Measurements from ENCODE around the gene TMEM116. TPM values are rescaled to one million over a fixed set of nuclear protein-coding genes. Genes with fewer than 3 reads are reported as not detected.
"Not testable (repeated sequence)": the region's sequence is repeated elsewhere in the genome, so short reads cannot be mapped to it uniquely, and the experiment has no call there.

Gene TMEM116
- total RNA-seq, result 10 to 100 TPM; 31.2 to 54.1 (median 40.7) TPM
- polyA plus RNA-seq, result 10 to 100 TPM; 13.3 to 33.7 TPM
- long read RNA-seq, donor 1, partial matches to known transcripts, result 2 of 19 reads
- long read RNA-seq, donor 1, other reads (novel, unspliced or antisense), result 16 of 19 reads
- long read RNA-seq, donor 2, partial matches to known transcripts, result 1 of 14 reads
- long read RNA-seq, donor 2, other reads (novel, unspliced or antisense), result 12 of 14 reads
- long read RNA-seq, donor 3, partial matches to known transcripts, result 8 of 53 reads
- long read RNA-seq, donor 3, other reads (novel, unspliced or antisense), result 44 of 53 reads

- Histone ChIP-seq H3K27me3 (no peaks in the 10 kb centered on the region), H3K27ac (peak within 1 kb of the TSS; percentile 92 to 98 (median 95)), H3K36me3 (peaks cover 0 to 19% (median 3%) of the 10 kb centered on the region in 9 donors), H3K4me3 (peak within 1 kb of the TSS; percentile 73 to 99 (median 90)), H3K9me3 (peaks cover 0 to 3% (median 0%) of the 10 kb centered on the region in 11 donors), H3K4me1 (peaks cover 2 to 48% (median 27%) of the 10 kb centered on the region in 9 donors)
- DNase-seq (peak; percentile 99 to 100), ATAC-seq (peak; percentile 92 to 97 (median 95))
- WGBS, 2 donors, result 0% methylated on average over 58 to 67 of the region's 67 CpGs
- intact Hi-C loops (cut with DNase I), result loop anchor here in 9 of 10 donors (5.0 to 10.0 kb wide), 4 partner anchors 66 to 171 kb away; partner anchors contain the start of gene MAPKAPK5 (in 2 of the 9)
- TF ChIP-seq CTCF (IDR thresholded peaks at IDR 0.05), result peak; percentile 41 to 73 (median 63)
Observed at GRCh38 chr12:112012775-112013600, at the start of gene TMEM116, which contains the start of gene ERP29. Gene TMEM116, minus strand, starts transcription at chr12:112013165. Its CDS starts 7,895 bp downstream, at chr12:112005270. Gene ERP29, plus strand, starts transcription at chr12:112013426. Its CDS starts 40 bp downstream, at chr12:112013466.

- intact Hi-C loops (cut with DNase I), result loop anchor here in 1 of 10 donors (10.0 kb wide), 1 partner anchor 164 kb away; no protein-coding TSS in a partner anchor
- WGBS, 2 donors, result 94 to 95% methylated on average over 2 of the region's 2 CpGs
- Histone ChIP-seq H3K36me3 (peaks cover 0 to 100% (median 62%) of the 10 kb centered on the region in 9 donors), H3K4me3 (no peak overlapping the region), H3K4me1 (peaks cover 0 to 4% (median 0%) of the 10 kb centered on the region in 9 donors), H3K27ac (no peak overlapping the region), H3K27me3 (no peaks in the 10 kb centered on the region), H3K9me3 (no peaks in the 10 kb centered on the region)
- no peak for ATAC-seq
- no peak for DNase-seq
- TF ChIP-seq CTCF (IDR thresholded peaks at IDR 0.05), result no peak
Observed at GRCh38 chr12:112061137-112061536, 48.2 kb upstream of the TMEM116 start.

- TF ChIP-seq CTCF (IDR thresholded peaks at IDR 0.05), result no peak
- DNase-seq, result no peak
- ATAC-seq, result no peak
- Histone ChIP-seq H3K4me3 (no peak overlapping the region), H3K27me3 (no peaks in the 10 kb centered on the region), H3K36me3 (peaks cover 0 to 100% (median 73%) of the 10 kb centered on the region in 9 donors), H3K9me3 (no peaks in the 10 kb centered on the region), H3K27ac (no peak overlapping the region), H3K4me1 (peaks cover 0 to 11% (median 0%) of the 10 kb centered on the region in 9 donors)
- intact Hi-C loops (cut with DNase I), result no loop called here
- 93 to 94% methylated on average over 13 of the region's 13 CpGs for WGBS, 2 donors
Observed at GRCh38 chr12:112049351-112049750, 36.4 kb upstream of the TMEM116 start.

GRCh38 chr12:112046003-112046402 lies 33.0 kb upstream of the TMEM116 start:
- no peak for TF ChIP-seq CTCF (IDR thresholded peaks at IDR 0.05)
- Histone ChIP-seq H3K4me3 (no peak overlapping the region), H3K36me3 (peaks cover 0 to 100% (median 62%) of the 10 kb centered on the region in 9 donors), H3K27me3 (no peaks in the 10 kb centered on the region), H3K4me1 (peaks cover 0 to 11% (median 0%) of the 10 kb centered on the region in 9 donors), H3K27ac (peak overlapping the region in 1 of 10 donors; percentile 3), H3K9me3 (no peaks in the 10 kb centered on the region)
- DNase-seq (no peak), ATAC-seq (peak in 1 of 8 donors; percentile 24)
- intact Hi-C loops (cut with DNase I), result no loop called here
- WGBS, 2 donors, result 80 to 82% methylated on average over 4 of the region's 4 CpGs

GRCh38 chr12:112036614-112037013 lies 23.6 kb upstream of the TMEM116 start:
- H3K36me3 ChIP-seq, result peaks cover 0 to 100% (median 70%) of the 10 kb centered on the region in 9 donors
- H3K9me3 ChIP-seq; intact Hi-C loops (cut with DNase I); H3K27me3 ChIP-seq; H3K4me1 ChIP-seq; H3K4me3 ChIP-seq; DNase-seq; ATAC-seq; H3K27ac ChIP-seq: not testable (repeated sequence)
- WGBS, 2 donors, result 96 to 97% methylated on average over 12 of the region's 12 CpGs
